ENCODE data around the gene QPRT.

- TF ChIP-seq CTCF (conservative IDR thresholded peaks at IDR 0.05 in 1 of 2, IDR thresholded peaks at IDR 0.05 in 1 of 2; ENCODE audit: extremely low read depth in 1 of 2, insufficient read depth in 1 of 2, low read depth in 1 of 2, low read length in 2 of 2) = no peak
- no peak for TF ChIP-seq EZH2 (IDR thresholded peaks at IDR 0.05; ENCODE audit: borderline replicate concordance, low read length)
Observed at GRCh38 chr16:29649588-29650494, 29.1 kb upstream of the QPRT start.

All from mammary epithelial cell (primary cell).